Stimulated activated CD8-positive, alpha-beta memory T cell treated with anti-CD3 and anti-CD28 coated beads, Interleukin-7, amount 100 ng/mL, for 24 hours (primary cell): ENCODE measurements around the gene CLCF1.

Experiments used
- DNase-seq: peaks from one replicate; pipeline ENCODE4 v3.0.0-alpha.2; 2020; ENCODE audit warnings: low read depth

Gene CLCF1

DNA sequence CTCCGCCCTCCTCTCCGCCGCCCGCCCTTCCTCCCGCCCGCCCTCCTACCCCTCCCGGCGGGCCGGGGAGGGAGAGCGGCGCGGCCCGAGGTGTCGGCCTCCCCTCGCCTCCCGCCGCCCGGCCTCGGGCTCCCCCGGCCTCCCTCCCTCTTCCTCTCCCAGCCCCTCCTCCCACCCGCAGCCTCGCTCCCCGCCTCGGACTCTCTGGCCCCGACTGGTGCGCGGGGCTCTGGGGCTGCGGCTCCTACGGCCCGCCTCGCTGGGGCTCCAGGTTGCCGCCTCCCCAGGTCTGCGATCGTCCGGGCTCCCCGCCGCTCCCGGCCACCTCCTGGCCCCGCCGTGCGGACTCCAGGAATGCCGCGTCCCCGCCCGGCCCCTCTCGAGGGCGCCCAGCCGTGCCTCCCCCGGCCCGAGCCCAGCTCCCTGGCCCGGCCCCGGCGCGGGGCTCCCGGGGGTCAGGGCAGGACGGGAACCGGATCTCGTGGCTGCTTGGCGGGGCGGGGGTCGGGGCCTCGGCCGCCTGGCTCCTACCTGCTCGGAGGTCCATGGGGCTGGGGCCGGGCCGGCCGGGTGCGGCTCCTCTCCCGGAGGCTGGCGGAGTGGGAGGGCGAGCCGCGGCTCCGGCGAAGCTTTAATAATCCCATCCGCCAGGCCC is at the start of gene CLCF1:
CLCF1 (minus strand) TSS at position 606 of the 655 bp plus-strand sequence; CDS start at position 547, 59 bp downstream.
- no peak for DNase-seq

DNA sequence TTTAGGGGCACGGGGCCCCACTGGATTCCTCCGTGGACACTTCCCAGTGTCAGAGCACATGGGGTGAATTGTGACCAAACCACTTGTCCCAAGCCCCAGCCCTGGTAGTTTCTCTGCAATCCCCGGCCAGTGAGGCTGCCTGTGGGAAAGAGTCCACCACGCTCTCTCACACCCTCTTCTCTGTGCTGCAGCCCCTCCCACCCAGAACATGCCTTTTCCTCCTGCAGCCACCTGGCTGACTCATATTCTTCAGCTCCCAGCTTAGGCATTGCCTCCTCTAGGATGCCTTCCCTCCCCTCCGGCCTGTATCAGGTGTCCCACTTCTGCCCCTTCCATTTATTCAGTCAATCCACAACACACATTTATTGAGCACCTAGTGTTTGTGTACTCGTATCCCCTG is 49.5 kb upstream of the CLCF1 start:
- DNase-seq = no peak

DNA sequence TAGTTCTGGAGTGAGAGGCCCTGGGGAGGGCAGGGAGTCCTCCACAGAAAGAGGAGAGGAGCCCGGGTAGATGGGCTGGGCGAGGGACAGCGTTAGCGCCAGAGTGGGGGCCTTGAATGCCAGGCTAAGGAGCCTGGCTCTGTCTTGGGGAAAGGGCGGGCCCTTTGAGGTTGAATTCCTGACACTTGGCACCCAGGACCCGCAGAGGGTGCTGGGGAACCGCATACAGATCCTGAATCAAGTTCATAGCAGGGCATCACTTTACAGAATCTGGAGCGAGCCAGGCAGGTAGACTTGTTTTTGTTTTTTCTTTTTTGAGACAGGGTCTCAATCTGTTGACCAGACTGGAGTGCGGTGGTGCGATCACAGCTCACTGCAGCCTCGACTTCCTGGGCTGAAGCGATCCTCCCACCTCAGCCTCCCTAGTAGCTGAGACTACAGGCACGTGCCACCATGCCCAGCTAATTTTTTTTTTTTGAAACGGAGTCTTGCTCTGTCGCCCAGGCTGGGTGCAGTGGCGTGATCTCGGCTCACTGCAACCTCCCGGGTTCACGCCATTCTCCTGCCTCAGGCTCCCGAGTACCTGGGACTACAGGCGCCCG is 48.1 kb upstream of the CLCF1 start:
- DNase-seq = no peak

DNA sequence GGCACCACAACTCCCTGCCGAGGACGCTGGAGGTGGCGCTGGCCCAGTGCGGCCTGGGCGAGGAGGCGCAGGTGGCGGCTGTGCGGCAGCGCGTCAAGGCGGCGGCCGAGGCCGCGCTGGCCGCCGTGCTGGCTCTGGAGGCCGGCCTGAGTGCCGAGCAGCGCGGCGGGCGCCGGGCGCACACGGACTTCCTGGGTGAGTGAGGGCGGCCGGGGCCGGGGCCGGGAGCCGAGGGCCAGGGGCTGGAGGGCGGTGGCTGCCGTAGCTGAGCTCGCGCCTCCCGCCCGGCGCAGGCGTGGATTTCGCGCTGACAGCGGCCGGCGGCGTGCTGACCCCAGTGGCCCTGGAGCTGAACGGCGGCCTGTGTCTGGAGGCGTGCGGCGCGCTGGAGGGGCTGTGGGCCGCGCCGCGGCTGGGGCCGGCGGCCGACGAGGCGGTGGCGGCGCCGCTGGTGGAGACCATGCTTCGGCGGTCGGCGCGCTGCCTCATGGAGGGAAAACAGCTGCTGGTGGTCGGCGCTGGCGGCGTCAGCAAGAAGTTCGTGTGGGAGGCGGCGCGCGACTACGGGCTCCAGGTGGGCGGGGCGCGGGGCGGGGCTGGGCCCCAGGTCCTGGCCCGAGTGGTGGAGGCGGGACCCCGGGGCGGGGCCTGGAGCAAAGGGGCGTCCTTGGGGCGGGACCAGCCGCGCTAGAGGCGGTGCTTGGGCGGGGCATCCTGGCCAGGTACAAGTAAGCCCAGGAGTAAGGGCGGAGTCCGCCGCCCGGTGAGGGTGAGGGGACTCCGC is 47.4 kb upstream of the CLCF1 start:
- DNase-seq = peak; percentile 97

DNA sequence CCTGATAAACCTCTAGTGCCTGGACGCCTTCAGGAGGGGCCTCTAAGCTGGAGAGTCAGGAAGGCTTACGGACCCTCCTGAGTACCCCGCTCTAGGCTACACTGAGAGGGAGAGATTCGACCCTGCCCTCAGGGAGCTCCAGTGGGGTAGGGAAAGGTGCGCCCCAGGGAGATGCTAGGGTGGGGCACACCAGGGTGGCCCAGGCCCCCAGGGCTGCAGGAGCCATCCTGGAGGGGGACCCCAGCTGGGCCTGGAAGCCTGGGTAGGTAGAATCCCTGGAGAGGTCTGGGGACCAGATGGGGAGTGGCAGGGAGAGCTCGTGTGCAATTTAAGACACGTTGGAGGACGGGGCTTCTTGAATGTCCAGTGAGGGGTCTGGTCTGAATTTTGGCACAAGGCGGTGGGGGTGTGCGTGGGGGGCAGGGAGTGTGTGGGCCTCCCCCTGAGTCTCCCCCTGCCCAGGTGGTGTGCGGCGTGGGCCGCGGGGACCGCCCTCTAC is 46.8 kb upstream of the CLCF1 start:
- DNase-seq = no peak

DNA sequence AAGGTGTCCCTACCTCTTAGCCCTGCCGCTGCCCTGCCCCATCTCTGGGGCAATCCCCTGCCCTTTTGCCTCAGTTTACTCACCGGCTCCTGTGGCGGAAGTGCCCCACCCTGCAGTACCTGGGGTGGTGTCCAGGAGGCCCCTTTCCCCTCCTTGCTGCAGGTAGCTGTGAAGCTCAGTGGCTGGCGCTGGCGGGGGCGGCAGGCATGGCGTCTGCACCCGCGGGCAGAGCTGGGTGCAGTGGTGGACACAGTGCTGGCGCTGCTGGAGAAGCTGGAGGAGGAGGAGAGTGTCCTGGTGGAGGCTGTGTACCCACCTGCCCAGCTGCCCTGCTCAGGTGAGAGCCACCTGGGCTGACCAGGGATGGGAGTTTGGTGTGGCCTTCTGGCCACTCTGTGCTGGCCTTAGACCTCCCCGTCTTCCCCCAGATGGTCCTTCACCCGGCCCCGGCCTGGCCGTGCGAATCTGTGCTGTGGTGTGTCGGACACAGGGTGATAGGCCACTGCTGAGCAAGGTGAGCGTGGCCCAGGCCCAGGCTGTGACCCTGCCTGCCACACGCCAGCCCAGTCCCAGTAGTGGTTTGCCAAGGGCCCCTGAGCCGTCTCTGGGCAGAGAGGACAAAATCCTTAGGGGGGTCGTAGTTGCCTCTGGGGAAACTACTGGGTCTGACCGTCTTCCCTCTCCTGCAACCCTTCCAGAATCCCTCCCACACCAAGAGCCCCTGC is 46.1 kb upstream of the CLCF1 start:
- DNase-seq = no peak

DNA sequence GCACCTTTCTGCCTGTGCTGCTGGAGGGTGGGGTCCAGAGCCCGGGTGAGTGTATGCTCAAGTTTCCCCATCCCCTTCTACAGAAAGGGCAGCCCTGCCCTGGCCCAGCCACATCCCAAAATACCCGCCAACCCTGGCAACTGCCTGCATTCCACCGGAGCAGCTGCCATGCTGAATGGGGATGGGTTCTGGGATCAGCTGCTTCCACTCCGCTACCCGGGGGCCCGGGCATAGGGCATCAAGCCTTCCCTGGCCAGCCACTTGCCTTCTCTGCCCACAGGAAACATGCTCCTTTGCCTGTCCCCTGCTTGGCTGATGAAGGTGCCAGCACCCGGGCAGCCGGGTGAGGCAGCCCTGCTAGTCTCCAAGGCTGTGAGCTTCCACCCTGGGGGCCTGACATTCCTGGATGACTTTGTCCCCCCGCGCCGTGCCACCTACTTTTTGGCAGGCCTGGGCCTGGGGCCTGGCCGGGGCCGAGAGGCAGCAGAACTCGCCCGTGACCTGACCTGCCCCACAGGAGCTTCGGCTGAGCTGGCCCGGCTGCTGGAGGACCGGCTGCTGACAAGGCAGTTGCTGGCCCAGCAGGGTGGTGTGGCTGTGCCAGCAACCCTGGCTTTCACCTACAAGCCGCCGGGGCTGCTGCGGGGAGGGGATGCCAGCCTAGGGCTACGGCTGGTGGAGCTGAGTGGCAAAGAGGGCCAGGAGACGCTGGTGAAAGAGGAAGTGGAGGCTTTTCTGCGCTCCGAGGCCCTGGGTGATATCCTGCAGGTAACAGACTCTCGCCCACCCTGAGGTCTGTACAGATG is 45.3 kb upstream of the CLCF1 start:
- no peak for DNase-seq

DNA sequence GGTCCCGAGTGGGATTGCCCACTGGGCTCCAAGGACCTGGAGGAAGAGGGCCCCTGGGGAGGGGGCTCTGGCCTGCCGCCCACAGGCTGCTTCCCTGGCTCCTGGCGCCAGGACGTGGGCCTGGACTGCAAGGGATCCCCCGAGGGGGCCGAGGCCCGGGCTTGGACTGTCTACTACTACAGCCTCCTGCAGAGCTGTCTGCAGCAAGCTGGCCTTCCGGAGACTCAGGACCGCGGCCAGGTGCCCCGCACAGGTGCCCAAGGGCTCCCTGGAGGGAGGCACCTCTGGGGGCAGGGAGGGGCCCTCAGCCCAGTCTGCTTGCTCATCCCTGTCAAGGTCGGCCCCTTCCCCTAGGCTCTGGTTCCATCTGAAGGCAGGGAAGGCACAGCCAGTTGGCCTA is 44.0 kb upstream of the CLCF1 start:
- DNase-seq = no peak

DNA sequence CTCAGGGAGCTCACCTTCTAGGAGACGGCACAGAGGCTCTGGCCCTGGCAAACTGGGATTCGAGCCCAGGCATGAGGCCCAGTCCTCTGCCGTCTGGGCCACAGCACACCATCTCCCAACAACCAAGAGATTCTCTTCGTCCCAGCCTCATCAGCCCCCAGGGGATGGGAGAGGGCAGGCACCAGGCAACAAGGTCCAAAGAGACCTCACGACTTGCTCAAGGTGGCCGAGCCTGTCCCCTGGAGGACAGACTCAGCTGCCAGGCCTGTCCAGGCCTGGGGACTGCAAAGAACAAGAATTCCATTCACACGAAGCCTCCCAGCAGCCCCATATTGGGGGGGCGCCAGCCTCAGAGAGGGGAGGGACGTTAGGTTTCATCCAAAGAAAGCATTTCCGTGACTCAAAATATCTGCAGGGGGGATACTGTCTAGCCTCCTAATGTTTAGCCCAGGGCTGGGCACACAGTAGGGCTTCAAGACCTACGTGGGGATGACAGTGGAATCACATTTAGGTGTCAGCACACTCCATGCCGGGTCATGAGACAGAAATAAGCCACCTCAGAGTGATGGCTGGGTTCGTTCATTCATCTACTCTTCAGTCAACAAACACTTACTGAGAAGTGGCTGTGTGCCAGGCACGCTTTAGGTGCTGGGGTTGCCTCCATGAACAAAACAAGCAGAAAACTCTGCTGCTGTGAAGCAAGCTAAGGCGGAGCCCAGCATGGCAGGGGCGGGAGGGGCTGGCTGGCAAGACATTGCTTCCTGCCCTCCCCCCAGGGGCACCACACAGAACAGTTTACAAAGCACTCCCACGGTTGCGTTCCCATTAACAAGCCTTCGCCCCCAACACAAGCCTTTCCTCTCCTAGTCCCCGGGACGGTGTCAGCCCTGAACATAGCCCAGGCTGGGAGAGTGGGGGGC is 43.3 kb upstream of the CLCF1 start:
- DNase-seq = no peak

DNA sequence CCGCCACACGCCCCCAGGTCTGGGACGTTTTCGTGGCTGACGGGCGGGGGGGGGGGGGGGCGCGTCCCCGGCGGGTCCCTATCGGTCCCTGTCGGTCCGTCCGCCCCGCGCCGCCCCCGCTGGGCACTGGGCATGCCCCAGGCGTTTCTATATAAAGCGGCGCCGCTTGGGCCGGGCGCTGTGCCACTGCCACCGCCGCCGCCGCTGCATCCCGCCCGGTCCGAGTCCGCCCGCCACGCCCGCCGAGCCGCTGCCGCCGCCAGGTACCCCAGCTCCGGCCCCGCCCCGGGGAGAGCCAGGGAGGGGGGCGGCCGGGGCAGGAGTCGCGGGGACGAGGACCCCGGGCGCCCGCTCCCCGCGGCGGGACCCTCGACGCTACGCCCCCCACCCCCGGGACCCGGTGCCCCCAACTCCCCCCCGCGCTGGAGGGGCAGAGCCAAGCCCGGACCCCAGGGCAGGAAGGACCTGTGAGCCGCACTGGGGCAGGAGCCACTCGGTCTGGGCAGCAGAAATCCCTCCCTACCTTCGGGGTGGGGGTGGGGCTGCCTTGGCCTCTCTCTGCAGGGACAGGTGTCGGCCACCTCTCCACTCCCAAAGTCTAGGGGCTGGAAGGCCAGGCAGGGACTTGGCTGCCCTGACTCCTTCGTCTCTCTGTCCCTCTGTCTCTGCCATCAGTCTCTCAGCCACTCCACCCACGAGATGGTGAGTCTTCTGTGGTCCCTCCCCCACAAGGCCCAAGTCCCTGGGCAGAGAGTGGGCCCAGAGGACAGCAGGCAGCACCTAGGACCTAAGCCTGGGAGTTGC is 42.3 kb upstream of the CLCF1 start, which contains the start of gene CARNS1:
CARNS1 (plus strand) TSS at position 178 of the 804 bp plus-strand sequence; CDS start at position 700, 522 bp downstream.
- no peak for DNase-seq

DNA sequence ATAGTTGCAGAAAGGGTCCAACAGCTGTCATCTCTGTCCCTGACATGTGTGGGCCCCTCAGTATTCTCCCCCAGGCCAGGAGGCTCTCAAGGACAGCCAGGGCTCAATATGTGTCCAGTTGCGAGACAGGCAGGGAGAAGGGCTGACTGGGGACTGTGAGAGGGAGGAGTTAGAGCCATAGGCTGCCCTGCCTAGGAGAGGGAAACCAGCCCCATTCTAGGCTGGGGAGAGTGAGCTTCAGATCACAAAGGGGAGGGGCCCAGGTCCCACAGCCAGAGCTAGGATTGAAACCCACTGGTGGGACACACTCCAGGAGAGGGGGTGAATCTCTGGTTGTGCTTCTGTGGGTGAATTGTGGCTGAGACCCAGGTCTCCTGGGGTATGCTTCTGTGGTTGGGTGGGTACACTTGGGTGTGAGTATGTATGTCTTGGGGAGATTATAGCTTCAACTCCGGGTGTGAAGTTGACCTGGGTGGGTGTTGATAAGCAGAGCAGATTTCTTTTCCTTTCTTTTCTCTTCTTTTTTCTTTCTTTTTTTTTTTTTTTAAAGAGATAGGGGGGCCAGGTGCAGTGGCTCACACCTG is 40.0 kb upstream of the CLCF1 start:
- no peak for DNase-seq

DNA sequence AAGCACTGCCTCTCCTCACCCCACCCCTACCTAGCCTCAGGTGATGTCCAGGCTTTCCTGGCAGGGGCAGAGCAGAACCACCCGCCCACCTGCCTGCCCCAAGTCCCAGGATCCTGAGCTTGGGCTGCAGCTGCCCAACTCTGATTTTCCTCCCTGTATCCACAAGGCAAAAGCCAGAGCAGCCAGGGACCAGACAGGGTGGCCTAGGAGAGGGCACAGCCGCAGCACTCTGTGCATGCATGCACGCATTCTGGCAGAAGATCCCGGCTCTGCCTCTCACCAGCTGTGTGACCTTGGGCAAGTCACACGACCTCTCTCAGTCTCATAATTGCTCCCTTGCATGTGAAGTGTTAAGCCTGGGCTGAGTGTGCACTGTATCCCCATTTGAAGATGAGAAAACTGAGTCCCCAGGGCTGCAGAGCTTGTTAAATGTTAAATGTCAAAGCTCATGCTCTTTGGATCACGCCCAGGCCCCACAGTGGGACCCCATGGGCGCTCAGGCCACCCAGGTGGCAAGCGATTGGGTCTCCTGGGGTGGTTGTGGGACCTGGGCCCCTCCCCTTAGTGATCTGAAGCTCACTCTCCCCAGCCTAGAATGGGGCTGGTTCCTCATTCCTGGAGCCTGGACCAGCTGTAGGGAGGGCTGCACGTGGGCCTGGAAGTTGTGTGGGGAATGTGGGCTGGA is 39.2 kb upstream of the CLCF1 start:
- DNase-seq = no peak

DNA sequence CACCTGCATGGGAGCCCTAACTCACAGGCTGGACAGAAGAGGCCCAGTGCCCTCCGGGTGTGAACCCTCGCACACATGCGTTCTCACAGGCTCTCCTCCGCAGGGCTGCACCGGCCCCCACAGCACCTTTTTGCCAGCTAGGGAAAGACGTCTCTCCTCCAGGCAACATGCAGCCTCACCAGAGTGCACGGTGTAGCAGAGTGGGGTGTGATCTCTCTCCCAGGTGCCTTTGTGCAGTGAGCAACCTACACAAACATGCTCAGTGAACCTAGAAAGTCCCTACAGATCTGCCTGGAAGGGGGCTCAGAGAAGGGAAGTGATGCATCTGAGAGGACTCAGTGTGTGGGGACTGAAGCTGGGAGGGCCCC is 38.4 kb upstream of the CLCF1 start:
- DNase-seq = no peak

DNA sequence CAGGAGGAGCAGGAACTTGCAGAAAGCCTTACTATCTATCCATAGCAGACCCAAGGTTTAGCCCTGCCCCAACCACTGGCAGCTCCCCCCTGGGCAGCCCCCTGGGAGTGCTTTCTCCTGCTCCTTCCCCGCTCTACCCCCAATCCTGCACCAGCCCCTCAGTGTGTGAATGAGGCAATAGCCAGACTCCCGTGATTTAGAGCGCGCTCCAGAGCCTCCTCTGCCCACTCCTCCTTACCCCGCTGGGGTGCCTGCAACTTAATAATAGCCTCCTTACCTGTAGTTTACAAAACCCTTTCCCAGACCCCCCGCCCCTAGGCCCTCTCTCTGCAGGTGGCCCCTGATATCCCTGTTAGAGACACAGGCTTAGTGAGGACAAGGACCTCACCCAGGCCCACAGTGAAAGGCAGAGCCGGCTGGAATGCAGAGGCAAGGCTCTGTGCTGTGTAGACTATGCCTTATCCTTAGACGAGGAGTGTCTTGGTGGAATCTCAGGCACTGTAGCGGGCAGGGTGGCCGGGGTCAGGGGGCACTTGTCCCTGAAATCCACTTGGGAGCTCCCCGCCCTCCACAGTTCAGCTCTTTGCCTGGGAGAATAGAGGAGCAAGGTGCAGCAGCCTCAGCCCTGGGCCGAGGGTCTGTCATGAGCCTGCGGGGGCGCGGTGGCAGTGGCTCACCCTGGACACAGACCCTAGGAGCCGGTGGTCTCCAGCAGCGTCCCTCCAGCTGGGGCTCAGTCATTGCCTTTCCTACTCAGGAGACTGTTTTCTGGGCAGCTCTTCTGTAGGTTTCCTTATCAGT is 37.8 kb upstream of the CLCF1 start:
- no peak for DNase-seq

DNA sequence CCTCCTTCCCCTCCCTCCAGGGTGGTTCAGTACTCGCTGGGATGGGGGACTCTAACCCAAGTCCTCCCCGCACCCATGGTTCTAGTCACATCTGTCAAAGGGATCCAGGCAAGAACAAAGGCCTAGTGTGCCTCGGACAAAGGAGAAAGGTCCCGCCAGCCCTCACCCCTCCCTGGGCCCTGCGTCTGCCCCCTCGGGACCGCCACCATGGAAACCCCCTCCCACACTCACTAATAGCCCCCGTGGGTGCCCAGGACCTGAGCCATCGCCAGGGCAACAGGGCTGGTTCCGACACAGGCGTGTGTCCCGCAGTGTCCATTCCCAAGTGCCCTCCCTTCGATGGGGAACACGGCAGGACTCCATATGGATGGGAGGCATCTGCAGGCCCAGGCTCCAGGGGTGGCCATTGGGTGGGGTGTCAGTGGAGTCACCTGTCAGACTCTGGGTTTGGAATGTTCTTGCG is 37.0 kb upstream of the CLCF1 start:
- no peak for DNase-seq

DNA sequence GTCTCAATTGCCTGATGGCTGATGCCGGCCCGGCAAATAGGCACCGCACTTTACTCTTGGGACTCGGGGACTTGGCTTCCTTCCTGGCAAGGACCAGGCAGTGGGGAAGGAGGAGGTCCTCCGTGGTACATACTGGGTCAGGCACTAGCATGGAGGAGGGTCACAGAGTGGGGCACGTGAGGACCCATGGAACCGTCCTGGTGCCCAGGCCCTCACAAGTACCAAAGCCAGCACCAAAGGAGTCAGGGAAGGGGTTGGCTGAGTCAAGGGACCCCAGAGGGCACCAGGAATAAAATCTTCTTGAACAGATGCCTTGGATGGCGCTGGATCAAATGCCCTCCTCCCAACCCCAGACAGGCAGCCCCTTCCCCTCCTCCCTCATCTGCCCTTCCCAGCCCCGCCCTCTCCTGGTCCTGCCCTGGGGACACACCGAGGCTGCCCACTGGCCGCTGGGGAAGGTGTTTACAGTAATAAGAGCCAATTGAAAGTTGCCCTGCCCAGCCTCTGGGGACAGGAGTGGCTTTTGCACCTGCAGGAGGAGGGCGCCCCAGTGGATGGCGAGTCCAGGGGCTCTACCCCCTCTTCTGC is 36.5 kb upstream of the CLCF1 start:
- no peak for DNase-seq

DNA sequence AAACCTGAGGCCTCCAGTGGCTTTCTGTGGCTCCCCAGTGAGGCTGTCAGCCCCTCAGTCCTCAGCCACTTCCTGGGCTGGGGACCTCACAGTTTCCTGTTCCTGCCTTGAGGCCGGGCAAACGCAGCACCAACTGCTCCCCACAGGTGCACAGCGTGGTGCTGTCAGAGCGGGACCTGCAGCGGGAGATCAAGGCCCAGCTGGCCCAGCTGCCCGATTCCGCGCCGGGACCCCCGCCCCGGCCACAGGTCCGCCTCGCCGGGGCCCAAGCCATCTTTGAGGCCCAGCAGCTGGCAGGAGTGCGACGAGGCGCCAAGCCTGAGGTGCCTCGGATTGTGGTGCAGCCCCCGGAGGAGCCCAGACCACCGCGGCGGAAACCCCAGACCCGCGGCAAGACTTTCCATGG is 35.9 kb upstream of the CLCF1 start:
- DNase-seq = no peak
